ENCODE measurements around the gene SELENON. TPM values are rescaled to one million over a fixed set of nuclear protein-coding genes. Genes with fewer than 3 reads are reported as not detected.
A peak's percentile ranks its signal among the peaks of the same experiment; 100 is the strongest.

Gene SELENON
- polyA plus RNA-seq, 3 donors = 1.5 to 31.5 (median 3.5) TPM

GRCh38 chr1:25856856-25857255 is 56.9 kb downstream of the SELENON start:
- peaks cover 0 to 7% of the 10 kb centered on the region in 2 donors for H3K36me3 Mint-ChIP-seq
- H3K9me3 ChIP-seq (replicated peaks in 1 of 2; ENCODE audit: control insufficient read depth in 1 of 2, insufficient read depth in 1 of 2, low read length in 2 of 2) = no peaks in the 10 kb centered on the region
- H3K27me3 ChIP-seq (ENCODE audit: control insufficient read depth in 2 of 2, insufficient read depth in 2 of 2, low read length in 2 of 2) = no peaks in the 10 kb centered on the region
- H3K9ac ChIP-seq (ENCODE audit: insufficient read depth, low read length, poor library complexity, severe bottlenecking) = no peak overlapping the region
- peaks cover 0 to 4% (median 0%) of the 10 kb centered on the region in 7 donors for H3K9me3 Mint-ChIP-seq
- 93% methylated on average over 4 of the region's 11 CpGs for WGBS (ENCODE audit: insufficient coverage)
- H3K4me3 ChIP-seq (replicated peaks in 1 of 3; ENCODE audit: low read depth in 2 of 3, low read length in 3 of 3) = no peak overlapping the region
- H3K4me1 ChIP-seq (ENCODE audit: control insufficient read depth in 1 of 2, insufficient read depth in 2 of 2, low read length in 2 of 2) = peaks cover 26 to 38% of the 10 kb centered on the region in 2 donors
- TF ChIP-seq, protein P1, sequence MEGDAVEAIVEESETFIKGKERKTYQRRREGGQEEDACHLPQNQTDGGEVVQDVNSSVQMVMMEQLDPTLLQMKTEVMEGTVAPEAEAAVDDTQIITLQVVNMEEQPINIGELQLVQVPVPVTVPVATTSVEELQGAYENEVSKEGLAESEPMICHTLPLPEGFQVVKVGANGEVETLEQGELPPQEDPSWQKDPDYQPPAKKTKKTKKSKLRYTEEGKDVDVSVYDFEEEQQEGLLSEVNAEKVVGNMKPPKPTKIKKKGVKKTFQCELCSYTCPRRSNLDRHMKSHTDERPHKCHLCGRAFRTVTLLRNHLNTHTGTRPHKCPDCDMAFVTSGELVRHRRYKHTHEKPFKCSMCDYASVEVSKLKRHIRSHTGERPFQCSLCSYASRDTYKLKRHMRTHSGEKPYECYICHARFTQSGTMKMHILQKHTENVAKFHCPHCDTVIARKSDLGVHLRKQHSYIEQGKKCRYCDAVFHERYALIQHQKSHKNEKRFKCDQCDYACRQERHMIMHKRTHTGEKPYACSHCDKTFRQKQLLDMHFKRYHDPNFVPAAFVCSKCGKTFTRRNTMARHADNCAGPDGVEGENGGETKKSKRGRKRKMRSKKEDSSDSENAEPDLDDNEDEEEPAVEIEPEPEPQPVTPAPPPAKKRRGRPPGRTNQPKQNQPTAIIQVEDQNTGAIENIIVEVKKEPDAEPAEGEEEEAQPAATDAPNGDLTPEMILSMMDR (IDR thresholded peaks at IDR 0.05) = no peak
- peaks cover 67% of the 10 kb centered on the region for H3K79me2 ChIP-seq (ENCODE audit: insufficient read depth, low read length)
- no peaks in the 10 kb centered on the region for H4K20me1 ChIP-seq (ENCODE audit: insufficient read depth, low read length)
- H3K27ac Mint-ChIP-seq = no peak overlapping the region
- H3K4me1 Mint-ChIP-seq = peaks cover 24% of the 10 kb centered on the region
- no peak overlapping the region for H3K4me2 ChIP-seq (replicated peaks; ENCODE audit: extremely low read depth, low read length, poor library complexity, severe bottlenecking)
- no peak overlapping the region for H3K27ac ChIP-seq (ENCODE audit: low read depth in 1 of 2, low read length in 2 of 2)
- DNase-seq = no peak
- no peak overlapping the region for H2AFZ ChIP-seq (ENCODE audit: insufficient read depth, low read depth, low read length, poor library complexity, severe bottlenecking)
- H3K4me3 Mint-ChIP-seq = no peak overlapping the region
- no peaks in the 10 kb centered on the region for H3K36me3 ChIP-seq (replicated peaks in 1 of 2; ENCODE audit: control insufficient read depth in 1 of 2, insufficient read depth in 2 of 2, low read length in 2 of 2)
- intact Hi-C loops (cut with micrococcal nuclease) = loop anchor here in 1 of 2 donors (5.0 kb wide), 1 partner anchor 35 kb away; no protein-coding TSS in a partner anchor
- H3K27me3 Mint-ChIP-seq (ENCODE audit: low read depth in 3 of 3) = peaks cover 0 to 2% (median 1%) of the 10 kb centered on the region in 3 donors

DNA sequence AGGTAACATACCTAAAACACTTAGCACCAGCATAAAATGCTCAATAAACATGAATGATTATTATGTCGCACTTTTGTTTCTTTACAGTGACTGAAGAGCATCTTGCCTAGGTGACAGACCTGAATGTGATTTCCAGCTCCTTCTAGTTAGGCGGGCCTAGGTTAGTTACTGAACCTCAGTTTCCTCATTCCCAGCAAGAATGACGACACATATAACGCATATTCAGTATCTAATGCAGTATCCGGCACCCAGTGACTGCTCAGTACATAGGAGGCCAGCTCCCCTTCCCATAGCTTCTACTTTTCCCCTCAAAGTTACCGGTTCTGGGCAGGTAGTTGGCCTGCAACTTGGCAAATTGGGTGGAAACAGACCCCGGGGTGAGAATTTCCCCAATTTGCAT is 58.5 kb downstream of the SELENON start:
- intact Hi-C loops (cut with micrococcal nuclease) = loop anchor here in 1 of 2 donors (5.0 kb wide), 1 partner anchor 36 kb away; no protein-coding TSS in a partner anchor
- Histone ChIP-seq H3K36me3 (replicated peaks in 1 of 2; ENCODE audit: control insufficient read depth in 1 of 2, insufficient read depth in 2 of 2, low read length in 2 of 2) (peaks cover 10 to 16% of the 10 kb centered on the region in 2 donors), H3K4me1 (ENCODE audit: control insufficient read depth in 1 of 2, insufficient read depth in 2 of 2, low read length in 2 of 2) (peaks cover 35 to 53% of the 10 kb centered on the region in 2 donors), H3K4me2 (replicated peaks; ENCODE audit: extremely low read depth, low read length, poor library complexity, severe bottlenecking) (peak overlapping the region; percentile 100), H3K9me3 (replicated peaks in 1 of 2; ENCODE audit: control insufficient read depth in 1 of 2, insufficient read depth in 1 of 2, low read length in 2 of 2) (no peaks in the 10 kb centered on the region), H2AFZ (ENCODE audit: insufficient read depth, low read depth, low read length, poor library complexity, severe bottlenecking) (peak overlapping the region; percentile 85), H3K4me3 (replicated peaks in 1 of 3; ENCODE audit: low read depth in 2 of 3, low read length in 3 of 3) (peak overlapping the region; percentile 64 to 89 (median 80)), H3K27me3 (ENCODE audit: control insufficient read depth in 2 of 2, insufficient read depth in 2 of 2, low read length in 2 of 2) (no peaks in the 10 kb centered on the region), H3K9ac (ENCODE audit: insufficient read depth, low read length, poor library complexity, severe bottlenecking) (peak overlapping the region; percentile 84), H3K27ac (ENCODE audit: low read depth in 1 of 2, low read length in 2 of 2) (no peak overlapping the region), H4K20me1 (ENCODE audit: insufficient read depth, low read length) (no peaks in the 10 kb centered on the region), H3K79me2 (ENCODE audit: insufficient read depth, low read length) (peaks cover 68% of the 10 kb centered on the region)
- H3K4me3 Mint-ChIP-seq = peak overlapping the region; percentile 92
- peaks cover 12 to 19% of the 10 kb centered on the region in 2 donors for H3K36me3 Mint-ChIP-seq
- DNase-seq = peak in 2 of 3 donors; percentile 39 to 46
- 28% methylated on average over 7 of the region's 7 CpGs for WGBS (ENCODE audit: insufficient coverage)
- H3K27me3 Mint-ChIP-seq (ENCODE audit: low read depth in 3 of 3) = peaks cover 0 to 2% (median 0%) of the 10 kb centered on the region in 3 donors
- H3K27ac Mint-ChIP-seq = peak overlapping the region in 6 of 7 donors; percentile 54 to 89 (median 82)
- TF ChIP-seq, protein P1 (IDR thresholded peaks at IDR 0.05) = no peak
- H3K4me1 Mint-ChIP-seq = peaks cover 40% of the 10 kb centered on the region
- peaks cover 0 to 4% (median 0%) of the 10 kb centered on the region in 7 donors for H3K9me3 Mint-ChIP-seq
